Body of pancreas (tissue), 4 donors: ENCODE results near the gene CASP7. TPM values are rescaled to one million over a fixed set of nuclear protein-coding genes. Genes with fewer than 3 reads are reported as not detected.
"Not testable (repeated sequence)": the region's sequence is repeated elsewhere in the genome, so short reads cannot be mapped to it uniquely, and the experiment has no call there.

Source experiments
- ATAC-seq: fragments of 150-250 bp; one replicate; pipeline ENCODE4 v1.9.1; 2016
- DNase-seq, 4 donors: peaks; one replicate each; pipeline ENCODE4 v3.0.0-alpha.2; 2019
- H3K27ac ChIP-seq, 4 donors: fragments of 200-600 bp; sonication (generic); 1 replicate in 3 of 4; 2 replicates in 1 of 4; pipeline versions ENCODE4 v1.5.1 to v1.6.1; 2016 to 2019; ENCODE audit warnings: mild to moderate bottlenecking in 1 of 4, mixed read lengths in 1 of 4, moderate library complexity in 1 of 4
- H3K27me3 ChIP-seq, 2 donors: fragments of 200-600 bp; sonication (generic); one replicate each; pipeline ENCODE4 v1.6.0; 2016; ENCODE audit warnings: mild to moderate bottlenecking in 1 of 2
- H3K36me3 ChIP-seq, 2 donors: fragments of 200-600 bp; sonication (generic); replicated peaks in 1 of 2; 2 replicates each; pipeline ENCODE4 v1.5.1; 2016; ENCODE audit warnings: low read depth in 2 of 2; ENCODE audit not compliant: insufficient read depth in 1 of 2
- H3K4me1 ChIP-seq: fragments of 200-600 bp; sonication (generic); one replicate; pipeline ENCODE4 v1.6.0; 2016
- H3K4me3 ChIP-seq, 2 donors: fragments of 200-600 bp; sonication (generic); 1 replicate in 1 of 2; 2 replicates in 1 of 2; pipeline ENCODE4 v1.5.1; 2016 to 2019
- H3K9me3 ChIP-seq, 3 donors: fragments of 200-600 bp; sonication (generic); 1 replicate in 2 of 3; 2 replicates in 1 of 3; pipeline ENCODE4 v1.5.1; 2016
- POLR2A ChIP-seq, 3 donors: fragments of 450-650 bp; IDR thresholded peaks; one replicate each; pipeline ENCODE4 v1.6.1; 2016; ENCODE audit warnings: antibody characterized with exemption in 3 of 3, mild to moderate bottlenecking in 2 of 3
- WGBS, 2 donors: methylation state at CpG; one replicate each; pipeline ENCODE4 v1.1.5; 2017; 5-methylcytosine and 5-hydroxymethylcytosine counted together
- intact Hi-C: fragments of 100-400 bp; cut with DNase I; formaldehyde crosslinking; loops from one replicate; pipeline ENCODE4 v1.15.1; 2023
- total RNA-seq, 2 donors: library from RNA; depleted of rRNA; stranded (reverse); fragments of >200 nt; gene quantifications; one replicate each; pipeline ENCODE4 v1.1.0, GENCODE V29; 2016
- TF ChIP-seq, protein P1 (sequence below), 7 experiments: fragments of 450-650 bp in 4 of 7; fragments of 200-600 bp in 3 of 7; sonication (generic) in 3 of 7; IDR thresholded peaks; one replicate each; pipeline ENCODE4 v1.5.1; 2016 to 2019; ENCODE audit warnings: antibody characterized with exemption in 7 of 7

Gene CASP7
- total RNA-seq, 2 donors from 2014 or later = 11.2 to 23.1 TPM

DNA sequence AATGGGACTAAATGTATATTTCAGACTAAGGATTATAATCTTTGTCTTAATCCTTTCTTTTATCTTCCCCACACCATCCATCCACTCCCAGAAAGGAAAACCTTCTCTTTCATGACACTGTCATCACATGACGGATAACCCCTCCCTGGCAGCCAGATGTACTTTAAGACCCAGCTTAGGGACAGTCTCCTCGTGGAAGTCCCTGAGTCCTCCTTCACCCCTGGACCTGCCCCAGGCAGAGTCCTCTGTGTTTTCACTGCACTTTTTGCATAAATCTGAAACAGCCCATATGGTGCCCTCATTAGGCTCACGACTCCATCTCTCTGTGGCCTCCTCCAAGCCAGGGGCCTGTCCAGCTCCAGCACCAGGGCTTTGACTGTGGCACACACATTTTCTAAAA lies 31.9 kb upstream of the CASP7 start:
- intact Hi-C loops = no loop called here
- H3K27me3 ChIP-seq = no peaks in the 10 kb centered on the region
- H3K4me3 ChIP-seq = no peak overlapping the region
- no peak overlapping the region for H3K27ac ChIP-seq
- no peaks in the 10 kb centered on the region for H3K36me3 ChIP-seq
- H3K4me1 ChIP-seq = peaks cover 23% of the 10 kb centered on the region
- WGBS, 2 donors = 80 to 89% methylated on average over 3 of the region's 3 CpGs
- TF ChIP-seq POLR2A (IDR thresholded peaks at IDR 0.05) = no peak
- H3K9me3 ChIP-seq = no peaks in the 10 kb centered on the region
- DNase-seq (no peak), ATAC-seq (no peak)

- DNase-seq (no peak), ATAC-seq (no peak)
- no peaks in the 10 kb centered on the region for H3K27me3 ChIP-seq
- no peaks in the 10 kb centered on the region for H3K9me3 ChIP-seq
- no peak overlapping the region for H3K4me3 ChIP-seq
- H3K36me3 ChIP-seq = no peaks in the 10 kb centered on the region
- H3K27ac ChIP-seq = no peak overlapping the region
- TF ChIP-seq POLR2A (IDR thresholded peaks at IDR 0.05) = no peak
- TF ChIP-seq, protein P1, sequence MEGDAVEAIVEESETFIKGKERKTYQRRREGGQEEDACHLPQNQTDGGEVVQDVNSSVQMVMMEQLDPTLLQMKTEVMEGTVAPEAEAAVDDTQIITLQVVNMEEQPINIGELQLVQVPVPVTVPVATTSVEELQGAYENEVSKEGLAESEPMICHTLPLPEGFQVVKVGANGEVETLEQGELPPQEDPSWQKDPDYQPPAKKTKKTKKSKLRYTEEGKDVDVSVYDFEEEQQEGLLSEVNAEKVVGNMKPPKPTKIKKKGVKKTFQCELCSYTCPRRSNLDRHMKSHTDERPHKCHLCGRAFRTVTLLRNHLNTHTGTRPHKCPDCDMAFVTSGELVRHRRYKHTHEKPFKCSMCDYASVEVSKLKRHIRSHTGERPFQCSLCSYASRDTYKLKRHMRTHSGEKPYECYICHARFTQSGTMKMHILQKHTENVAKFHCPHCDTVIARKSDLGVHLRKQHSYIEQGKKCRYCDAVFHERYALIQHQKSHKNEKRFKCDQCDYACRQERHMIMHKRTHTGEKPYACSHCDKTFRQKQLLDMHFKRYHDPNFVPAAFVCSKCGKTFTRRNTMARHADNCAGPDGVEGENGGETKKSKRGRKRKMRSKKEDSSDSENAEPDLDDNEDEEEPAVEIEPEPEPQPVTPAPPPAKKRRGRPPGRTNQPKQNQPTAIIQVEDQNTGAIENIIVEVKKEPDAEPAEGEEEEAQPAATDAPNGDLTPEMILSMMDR (IDR thresholded peaks at IDR 0.05) = no peak
- peaks cover 24% of the 10 kb centered on the region for H3K4me1 ChIP-seq
- 47 to 79% methylated on average over 3 of the region's 3 CpGs for WGBS, 2 donors
- intact Hi-C loops = no loop called here
Observed at GRCh38 chr10:113648478-113648877, 31.2 kb upstream of the CASP7 start.

DNA sequence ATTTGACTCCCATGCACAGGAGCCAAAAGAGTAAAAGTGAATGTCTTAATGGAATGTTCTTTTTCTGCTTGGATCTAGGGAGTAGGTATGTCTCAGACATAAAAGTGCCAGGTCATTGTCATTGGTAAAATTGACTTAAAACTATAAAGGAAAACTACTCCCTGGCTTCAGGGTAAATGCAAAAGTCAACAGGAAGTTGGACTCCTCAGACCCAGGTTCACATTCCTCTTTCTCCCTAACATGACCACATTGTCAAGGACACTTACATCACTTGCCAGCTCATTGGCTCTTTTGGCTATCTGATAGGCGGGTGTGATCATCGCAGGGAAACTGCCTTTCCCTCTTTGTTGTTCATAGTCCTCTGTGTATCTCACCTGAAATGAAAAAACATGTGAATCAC lies 29.5 kb upstream of the CASP7 start:
- Histone ChIP-seq H3K27me3 (no peaks in the 10 kb centered on the region), H3K9me3 (no peaks in the 10 kb centered on the region), H3K4me3 (no peak overlapping the region), H3K36me3 (no peaks in the 10 kb centered on the region), H3K27ac (no peak overlapping the region), H3K4me1 (peaks cover 13% of the 10 kb centered on the region)
- no peak for TF ChIP-seq POLR2A (IDR thresholded peaks at IDR 0.05)
- TF ChIP-seq, protein P1 (IDR thresholded peaks at IDR 0.05) = no peak
- no peak for ATAC-seq
- intact Hi-C loops = no loop called here
- WGBS, 2 donors = 89 to 96% methylated on average over 2 of the region's 2 CpGs
- DNase-seq = no peak

- intact Hi-C loops = no loop called here
- TF ChIP-seq, protein P1 (IDR thresholded peaks at IDR 0.05) = no peak
- no peak for TF ChIP-seq POLR2A (IDR thresholded peaks at IDR 0.05)
- H3K27me3 ChIP-seq = no peaks in the 10 kb centered on the region
- ATAC-seq (no peak), DNase-seq (no peak)
- H3K4me3 ChIP-seq = no peak overlapping the region
- no peaks in the 10 kb centered on the region for H3K36me3 ChIP-seq
- no peaks in the 10 kb centered on the region for H3K9me3 ChIP-seq
- no peak overlapping the region for H3K27ac ChIP-seq
- H3K4me1 ChIP-seq = peaks cover 13% of the 10 kb centered on the region
- WGBS, 2 donors = 75 to 94% methylated on average over 2 of the region's 2 CpGs
Observed at GRCh38 chr10:113651021-113651420, 28.7 kb upstream of the CASP7 start.

GRCh38 chr10:113651898-113652297 lies 27.8 kb upstream of the CASP7 start:
- TF ChIP-seq POLR2A (IDR thresholded peaks at IDR 0.05) = no peak
- TF ChIP-seq, protein P1 (IDR thresholded peaks at IDR 0.05) = no peak
- Histone ChIP-seq H3K27me3 (no peaks in the 10 kb centered on the region), H3K36me3 (no peaks in the 10 kb centered on the region), H3K27ac (no peak overlapping the region), H3K9me3 (no peaks in the 10 kb centered on the region), H3K4me1 (peaks cover 13% of the 10 kb centered on the region), H3K4me3 (no peak overlapping the region)
- DNase-seq = peak in 2 of 4 donors; percentile 39 to 54
- WGBS, 2 donors = 15 to 22% methylated on average over 1 of the region's 1 CpG
- peak; percentile 89 for ATAC-seq
- intact Hi-C loops = no loop called here

DNA sequence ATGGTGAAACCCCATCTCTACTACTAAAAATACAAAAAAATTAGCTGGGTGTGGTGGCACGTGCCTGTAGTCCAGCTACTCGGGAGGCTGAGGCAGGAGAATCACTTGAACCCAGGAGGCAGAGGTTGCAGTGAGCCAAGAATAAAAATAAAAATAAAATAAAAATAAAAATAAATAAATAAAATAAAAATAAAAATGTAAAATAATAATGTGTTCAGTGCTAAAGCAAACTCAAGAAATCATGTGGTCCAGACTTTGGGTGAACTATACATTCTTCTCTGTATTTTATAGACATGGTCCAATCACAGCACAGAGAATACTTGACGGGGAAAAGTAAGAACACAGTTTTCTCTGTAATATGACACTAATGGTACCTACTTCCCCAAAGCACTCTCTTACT lies 27.3 kb upstream of the CASP7 start:
- ATAC-seq = not testable (repeated sequence)
- WGBS, 2 donors = 94% methylated on average over 3 of the region's 3 CpGs

More for the DNA sequence above, 27.3 kb upstream of the CASP7 start:
- H3K36me3 ChIP-seq, intact Hi-C loops, DNase-seq, H3K27me3 ChIP-seq, H3K9me3 ChIP-seq, H3K4me3 ChIP-seq, H3K27ac ChIP-seq: not testable (repeated sequence)
- H3K4me1 ChIP-seq = peaks cover 13% of the 10 kb centered on the region
